Common myeloid progenitor, CD34-positive (primary cell): ENCODE results near the gene C11orf97.

Experiments
- CTCF ChIA-PET: fragments of 350-600 bp; sonication (Branson Sonifier 250); formaldehyde crosslinking; loops from one replicate; lab custom pipeline; 2021; ENCODE audit warnings: antibody characterized with exemption; lab: Charles Lee
- POLR2A ChIA-PET: fragments of 350-600 bp; sonication (Branson Sonifier 250); formaldehyde crosslinking; loops from one replicate; lab custom pipeline; 2021; ENCODE audit warnings: antibody characterized with exemption; lab: Charles Lee
- DNase-seq, 3 donors: peaks; one replicate each; pipeline versions ENCODE4 v3.0.0 to v3.0.0-alpha.2; 2013
- H3K27ac ChIP-seq, 2 experiments: 1 replicate in 1 of 2; 2 replicates in 1 of 2; pipeline ENCODE4 v1.7.0; 2013; ENCODE audit warnings: inconsistent platforms in 2 of 2, low read length in 2 of 2, mild to moderate bottlenecking in 2 of 2, low read depth in 1 of 2, moderate library complexity in 1 of 2; ENCODE audit not compliant: severe bottlenecking in 2 of 2, insufficient read depth in 1 of 2, poor library complexity in 1 of 2
- H3K27me3 ChIP-seq, 5 experiments: replicated peaks in 2 of 5; 1 replicate in 3 of 5; 2 replicates in 2 of 5; pipeline versions ENCODE4 v1.6.1 to v1.7.0; 2013; ENCODE audit warnings: low read length in 4 of 5, mild to moderate bottlenecking in 2 of 5, moderate library complexity in 2 of 5, inconsistent platforms in 1 of 5; ENCODE audit not compliant: insufficient read depth in 5 of 5, control insufficient read depth in 4 of 5
- H3K36me3 ChIP-seq, 4 experiments: 1 replicate in 2 of 4; 2 replicates in 2 of 4; pipeline versions ENCODE4 v1.6.1 to v1.7.0; 2013; ENCODE audit warnings: low read length in 3 of 4, control low read depth in 1 of 4, mild to moderate bottlenecking in 1 of 4; ENCODE audit not compliant: control insufficient read depth in 4 of 4, insufficient read depth in 4 of 4
- H3K4me1 ChIP-seq, 4 experiments: 1 replicate in 3 of 4; 2 replicates in 1 of 4; pipeline versions ENCODE4 v1.6.1 to v1.7.1; 2013; ENCODE audit warnings: low read length in 3 of 4, mild to moderate bottlenecking in 3 of 4, control low read depth in 1 of 4, inconsistent platforms in 1 of 4, moderate library complexity in 1 of 4; ENCODE audit not compliant: control insufficient read depth in 4 of 4, insufficient read depth in 4 of 4; ENCODE audit errors: control extremely low read depth in 1 of 4
- H3K4me3 ChIP-seq, 7 experiments: 1 replicate in 4 of 7; 2 replicates in 3 of 7; pipeline versions ENCODE4 v1.5.1 to v1.7.0; 2013; ENCODE audit warnings: mild to moderate bottlenecking in 7 of 7, low read length in 6 of 7, moderate library complexity in 6 of 7, inconsistent platforms in 2 of 7, low read depth in 2 of 7, control low read depth in 1 of 7; ENCODE audit not compliant: insufficient read depth in 4 of 7, control insufficient read depth in 1 of 7; ENCODE audit errors: extremely low read depth in 1 of 7
- H3K9me3 ChIP-seq, 5 experiments: 1 replicate in 4 of 5; 2 replicates in 1 of 5; pipeline versions ENCODE4 v1.6.1 to v1.7.1; 2013; ENCODE audit warnings: low read length in 4 of 5, mild to moderate bottlenecking in 2 of 5, inconsistent platforms in 1 of 5, low read depth in 1 of 5, moderate library complexity in 1 of 5; ENCODE audit not compliant: control insufficient read depth in 4 of 5, insufficient read depth in 2 of 5; ENCODE audit errors: control extremely low read depth in 1 of 5
- WGBS: methylation state at CpG from one replicate; pipeline ENCODE4 v1.1.5; 2013; ENCODE audit not compliant: insufficient coverage; 5-methylcytosine and 5-hydroxymethylcytosine counted together

C11orf97 gene

GRCh38 chr11:94533696-94534630 is 21.7 kb downstream of the C11orf97 start:
- Histone ChIP-seq H3K27me3 (no peaks in the 10 kb centered on the region), H3K27ac (no peak overlapping the region), H3K4me1 (no peaks in the 10 kb centered on the region), H3K9me3 (no peaks in the 10 kb centered on the region), H3K4me3 (no peak overlapping the region), H3K36me3 (no peaks in the 10 kb centered on the region)
- WGBS, result 75% methylated on average over 3 of the region's 6 CpGs
- POLR2A ChIA-PET, result no interaction called here
- no peak for DNase-seq
- CTCF ChIA-PET, result no interaction called here

- Histone ChIP-seq H3K27ac (no peak overlapping the region), H3K4me1 (no peaks in the 10 kb centered on the region), H3K4me3 (no peak overlapping the region), H3K36me3 (no peaks in the 10 kb centered on the region), H3K27me3 (no peaks in the 10 kb centered on the region), H3K9me3 (no peaks in the 10 kb centered on the region)
- ChIA-PET CTCF (interaction anchor here (1.0 to 2.0 kb wide), 4 partner anchors 11 to 60 kb away, joined by 3 to 5 read pairs (median 4); partner anchors contain the start of gene C11orf97), POLR2A (no interaction called here)
- no peak for DNase-seq
Measured at GRCh38 chr11:94536386-94536785, 24.1 kb downstream of the C11orf97 start.

GRCh38 chr11:94537031-94537600 is 24.9 kb downstream of the C11orf97 start:
- 86% methylated on average over 1 of the region's 3 CpGs for WGBS
- POLR2A ChIA-PET, result no interaction called here

GRCh38 chr11:94539420-94539819 is 27.2 kb downstream of the C11orf97 start:
- ChIA-PET POLR2A (no interaction called here), CTCF (interaction anchor here (1.3 kb wide), 1 partner anchor 57 kb away, joined by 3 read pairs; no protein-coding TSS in a partner anchor)
- Histone ChIP-seq H3K4me1 (peaks cover 0 to 11% (median 8%) of the 10 kb centered on the region in 4 experiments), H3K9me3 (no peaks in the 10 kb centered on the region), H3K27me3 (no peaks in the 10 kb centered on the region), H3K4me3 (no peak overlapping the region), H3K27ac (no peak overlapping the region), H3K36me3 (no peaks in the 10 kb centered on the region)
- no CpG with 5 or more reads among the region's 1 CpG for WGBS
- DNase-seq, result no peak

More at GRCh38 chr11:94537031-94537600, 24.9 kb downstream of the C11orf97 start:
- Histone ChIP-seq H3K27me3 (no peaks in the 10 kb centered on the region), H3K27ac (no peak overlapping the region), H3K4me3 (no peak overlapping the region), H3K9me3 (no peaks in the 10 kb centered on the region), H3K4me1 (no peaks in the 10 kb centered on the region), H3K36me3 (no peaks in the 10 kb centered on the region)
- DNase-seq, result no peak
- CTCF ChIA-PET, result interaction anchor here (1.0 to 2.0 kb wide), 3 partner anchors 12 to 60 kb away, joined by 3 to 5 read pairs (median 3); partner anchors contain the start of gene C11orf97

- CTCF ChIA-PET, result interaction anchor here (2.2 kb wide), 1 partner anchor 25 kb away, joined by 5 read pairs; no protein-coding TSS in a partner anchor
- no peaks in the 10 kb centered on the region for H3K9me3 ChIP-seq
Measured at GRCh38 chr11:94543695-94544645, 31.7 kb downstream of the C11orf97 start, which contains the start of gene FUT4. FUT4 (plus strand) TSS chr11:94543921; CDS start chr11:94544134, 213 bp downstream.

GRCh38 chr11:94544646-94545263 is 32.5 kb downstream of the C11orf97 start:
- H3K9me3 ChIP-seq, result no peaks in the 10 kb centered on the region
- 19% methylated on average over 36 of the region's 59 CpGs for WGBS
- peak overlapping the region; percentile 92 to 96 for H3K27ac ChIP-seq
- CTCF ChIA-PET, result interaction anchor here (1.3 to 2.2 kb wide), 3 partner anchors 14 to 44 kb away, joined by 3 to 5 read pairs (median 3); no protein-coding TSS in a partner anchor
- H3K4me3 ChIP-seq, result peak overlapping the region; percentile 68 to 89 (median 76)
- H3K36me3 ChIP-seq, result peaks cover 3 to 16% (median 14%) of the 10 kb centered on the region in 4 experiments
- H3K4me1 ChIP-seq, result peaks cover 17 to 50% (median 40%) of the 10 kb centered on the region in 4 experiments
- POLR2A ChIA-PET, result no interaction called here
- peak in 1 of 3 donors; percentile 37 for DNase-seq
- H3K27me3 ChIP-seq, result no peaks in the 10 kb centered on the region

More at GRCh38 chr11:94543695-94544645, 31.7 kb downstream of the C11orf97 start, which contains the start of gene FUT4:
- Histone ChIP-seq H3K27me3 (no peaks in the 10 kb centered on the region), H3K36me3 (peaks cover 3 to 13% (median 13%) of the 10 kb centered on the region in 4 experiments), H3K27ac (peak within 1 kb of the TSS; percentile 92 to 96), H3K4me1 (peaks cover 17 to 45% (median 38%) of the 10 kb centered on the region in 4 experiments), H3K4me3 (peak within 1 kb of the TSS; percentile 68 to 89 (median 76))
- WGBS, result under 1% methylated on average over 88 of the region's 109 CpGs
- DNase-seq, result peak; percentile 81 to 92 (median 86)
- POLR2A ChIA-PET, result no interaction called here
